GM21360 (cell line): ENCODE results near the gene ETFA.
A peak's percentile ranks its signal among the peaks of the same experiment; 100 is the strongest.

ENCODE experiments used
- ATAC-seq: cut with Tn5 transposase; IDR thresholded peaks from one replicate; pipeline ENCODE4 v1.9.1; 2021; ENCODE audit warnings: mild to moderate bottlenecking, moderate library complexity; ENCODE audit not compliant: unreplicated experiment

The ETFA gene

DNA sequence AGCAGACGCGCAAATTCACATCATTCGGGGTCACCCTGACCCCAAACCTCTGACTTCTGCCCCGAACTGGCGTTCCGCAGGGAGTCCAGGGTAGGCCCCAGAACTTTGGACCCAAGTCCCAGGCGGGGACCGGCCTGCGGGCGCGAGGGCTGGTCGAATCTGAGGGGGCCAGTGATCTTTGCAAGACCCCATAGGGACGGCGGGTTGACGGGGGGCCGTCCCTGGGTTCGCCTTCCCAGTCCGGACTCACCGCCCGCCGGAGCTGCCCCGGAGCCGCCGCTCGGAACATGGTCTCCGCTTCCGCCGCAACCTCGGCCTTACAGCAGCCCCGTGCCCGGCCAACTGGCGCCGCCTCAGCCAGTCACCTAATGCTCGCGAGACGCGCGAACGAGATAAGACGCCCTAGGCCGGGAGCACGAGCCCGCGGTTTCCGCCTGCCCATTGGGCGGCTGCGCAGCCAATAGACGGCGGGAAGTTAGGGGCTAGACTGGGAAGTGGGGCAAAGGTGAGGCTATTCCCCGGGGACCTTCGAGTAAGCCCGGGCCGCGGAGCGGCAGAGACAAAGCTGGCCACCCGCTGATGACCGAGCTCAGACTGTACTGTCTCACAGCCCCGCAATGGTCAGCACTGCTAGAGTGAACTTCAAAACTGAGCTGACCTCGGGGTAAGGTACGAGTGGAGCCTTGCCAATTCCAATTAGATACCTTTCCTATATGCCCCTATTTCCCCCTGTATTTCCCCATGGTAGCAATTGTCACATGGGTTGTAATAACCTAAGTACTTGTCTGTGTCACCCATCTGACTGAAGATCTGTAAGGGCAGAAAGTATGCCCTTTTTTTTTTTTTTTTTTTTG lies at the start of gene ETFA:
TSS of gene ETFA (minus strand) at position 370 of the 854 bp plus-strand sequence. CDS start at position 289, 81 bp downstream.
- ATAC-seq: peak; percentile 98

DNA sequence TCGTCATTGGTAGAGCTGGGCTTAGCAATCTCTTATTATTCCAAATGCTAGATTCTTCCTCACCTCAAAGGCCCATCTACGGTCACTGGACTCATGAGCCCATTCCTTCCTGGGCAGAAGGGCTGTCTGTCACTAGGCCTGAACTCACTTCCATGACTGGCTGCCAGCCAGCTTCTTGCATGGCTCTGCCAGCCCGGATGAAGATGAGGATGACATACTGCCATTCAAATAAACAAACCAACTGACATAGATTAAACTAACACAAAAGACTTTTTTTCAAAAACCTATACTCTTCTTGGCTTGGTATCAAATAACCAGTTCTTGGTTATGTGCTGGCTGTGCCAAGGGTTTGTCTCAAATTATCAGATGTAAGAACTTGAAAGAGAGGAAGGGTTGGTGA lies 49.1 kb upstream of the ETFA start:
- ATAC-seq: no peak

DNA sequence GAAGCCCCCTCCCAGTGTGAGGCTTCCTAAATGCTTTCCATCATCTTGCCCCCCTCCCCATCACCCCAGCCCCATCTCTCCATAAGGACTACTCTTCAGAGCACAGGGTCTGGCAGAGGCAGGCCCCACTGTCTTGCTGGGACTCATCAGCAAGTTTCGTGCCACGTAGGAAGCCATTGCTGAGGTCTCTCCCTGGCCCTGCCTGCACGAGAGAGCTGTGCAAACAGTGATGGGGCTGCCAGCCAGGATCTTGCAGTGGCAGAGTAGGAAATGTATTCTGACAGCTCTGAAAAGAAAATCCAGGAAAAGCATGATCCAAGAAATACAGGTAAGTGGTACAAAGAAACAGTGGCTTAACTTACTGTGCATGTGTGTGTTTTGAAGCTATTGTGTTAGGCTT lies 47.9 kb upstream of the ETFA start:
- no peak for ATAC-seq

DNA sequence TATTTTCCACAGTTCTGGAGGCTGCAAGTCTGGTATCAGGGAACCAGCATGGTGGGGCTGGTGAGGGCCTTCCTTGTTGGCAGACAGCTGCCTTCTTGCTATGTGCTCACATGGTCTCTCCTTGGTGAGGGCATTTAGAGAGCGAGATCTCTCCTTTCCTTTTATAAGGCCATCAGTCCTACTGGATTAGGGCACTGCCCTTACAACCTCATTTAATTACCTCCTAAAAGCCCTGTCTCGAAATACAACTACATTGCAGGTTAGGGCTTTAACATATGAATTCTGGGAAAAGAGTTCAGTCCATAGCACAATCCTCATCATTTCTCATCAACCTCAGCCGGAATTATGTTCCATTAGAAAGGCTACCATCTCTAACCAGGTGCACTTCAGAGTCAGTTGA lies 47.2 kb upstream of the ETFA start:
- ATAC-seq: no peak

DNA sequence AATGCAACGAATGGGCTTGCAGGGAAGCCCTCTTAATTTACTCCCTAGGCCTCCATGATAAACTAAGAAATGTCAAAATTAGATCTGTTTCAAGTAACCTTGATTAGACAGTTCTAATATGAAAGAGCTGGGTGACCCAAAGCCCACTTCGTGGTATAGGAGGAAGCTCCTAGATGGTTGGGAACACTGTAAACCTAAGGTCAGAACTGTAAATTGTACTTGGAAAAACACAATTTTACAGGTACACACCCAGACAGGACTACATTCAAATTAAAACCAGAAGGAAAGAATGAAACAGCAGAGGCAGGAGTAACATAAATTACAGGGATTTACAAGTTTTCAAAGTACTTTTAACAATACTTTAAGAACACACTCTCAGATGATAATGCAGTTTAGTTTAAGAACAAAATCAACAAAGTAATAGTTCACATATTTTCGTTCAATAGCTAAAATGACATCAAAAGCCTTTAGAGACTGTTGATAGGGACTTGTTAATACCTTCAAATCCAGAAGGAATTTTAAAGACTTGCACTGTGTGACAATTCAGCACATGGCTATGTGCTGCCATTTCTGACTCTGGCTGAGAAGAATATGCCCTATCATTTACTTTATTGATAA lies 43.7 kb upstream of the ETFA start:
- ATAC-seq: no peak

DNA sequence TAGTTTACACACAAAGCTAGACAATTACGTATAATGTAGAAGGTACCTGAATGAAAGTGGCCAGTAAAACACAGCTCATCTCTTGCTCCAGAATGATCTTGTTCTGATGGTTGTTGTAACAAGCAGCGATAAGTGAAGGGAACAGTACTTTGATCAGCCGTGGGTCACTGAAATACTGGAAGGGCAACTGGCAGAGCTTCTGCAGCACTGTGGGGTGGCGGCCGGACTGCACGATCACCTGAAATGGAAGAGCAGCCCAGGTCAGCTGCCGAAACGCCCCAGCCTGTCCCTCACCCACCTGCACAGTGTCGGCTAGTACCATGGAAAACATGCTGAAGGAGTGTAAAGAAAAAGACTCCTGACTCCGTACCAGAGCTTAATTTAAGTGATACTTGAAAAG lies 42.6 kb upstream of the ETFA start:
- no peak for ATAC-seq

DNA sequence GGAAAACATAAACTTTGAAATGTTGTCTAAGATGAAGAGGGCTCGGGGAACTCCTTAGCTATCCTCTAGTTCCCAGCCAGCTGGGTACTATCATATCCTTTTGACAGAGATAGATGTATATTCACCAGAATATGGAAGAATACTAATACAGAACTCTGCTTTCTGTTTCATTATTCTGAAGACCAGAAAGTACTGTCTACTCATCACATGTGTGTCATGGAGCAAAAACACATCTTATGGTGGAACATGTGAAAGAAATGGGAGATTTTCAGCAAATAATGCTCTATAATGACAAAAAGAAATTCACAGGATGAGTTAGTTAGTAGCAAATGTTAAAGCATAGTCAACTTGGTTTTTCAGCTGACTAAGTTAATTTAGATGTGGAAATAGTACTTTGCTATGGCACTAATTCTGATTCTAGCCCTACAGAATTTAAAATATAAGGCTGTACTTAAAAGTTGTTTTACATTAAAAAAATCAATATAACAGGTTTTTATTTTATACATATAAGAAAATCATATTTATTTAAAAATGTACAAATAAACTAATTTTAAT lies 41.8 kb upstream of the ETFA start:
- no peak for ATAC-seq

DNA sequence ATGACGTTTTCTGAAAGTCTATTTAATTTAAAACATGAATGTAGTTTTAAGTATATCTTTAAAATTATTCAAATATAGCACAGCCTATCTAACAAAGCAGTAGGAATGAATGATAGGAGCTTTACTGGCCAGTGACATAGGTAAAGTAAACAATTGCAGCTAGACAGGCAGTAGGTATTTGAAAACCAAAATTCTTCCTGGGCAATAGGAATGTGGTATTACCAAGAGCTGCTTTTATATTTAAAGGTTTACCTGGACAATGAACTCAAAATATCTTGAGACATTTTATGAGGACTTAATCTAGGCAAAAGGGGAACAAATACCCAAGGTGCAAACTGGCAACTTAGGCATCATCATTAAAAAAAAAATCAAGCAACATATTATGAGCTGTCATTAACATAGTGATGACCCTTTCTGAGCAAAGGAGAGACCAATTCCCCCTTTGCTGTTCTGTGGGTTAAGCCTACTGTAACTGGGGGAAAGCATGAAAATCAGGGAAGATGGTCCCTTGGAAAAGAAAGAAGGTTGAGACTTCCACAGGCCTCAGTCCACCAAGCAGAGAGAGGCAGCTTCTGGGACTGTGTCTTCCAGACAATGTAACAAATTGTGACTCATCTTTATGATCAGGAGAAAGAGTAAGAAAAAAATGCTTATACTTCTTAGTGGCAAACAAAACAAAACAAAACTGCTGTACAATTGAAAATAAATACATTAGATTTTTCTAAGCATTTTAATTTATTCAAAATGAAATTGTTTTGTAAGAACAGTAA lies 38.2 kb upstream of the ETFA start:
- ATAC-seq: no peak

DNA sequence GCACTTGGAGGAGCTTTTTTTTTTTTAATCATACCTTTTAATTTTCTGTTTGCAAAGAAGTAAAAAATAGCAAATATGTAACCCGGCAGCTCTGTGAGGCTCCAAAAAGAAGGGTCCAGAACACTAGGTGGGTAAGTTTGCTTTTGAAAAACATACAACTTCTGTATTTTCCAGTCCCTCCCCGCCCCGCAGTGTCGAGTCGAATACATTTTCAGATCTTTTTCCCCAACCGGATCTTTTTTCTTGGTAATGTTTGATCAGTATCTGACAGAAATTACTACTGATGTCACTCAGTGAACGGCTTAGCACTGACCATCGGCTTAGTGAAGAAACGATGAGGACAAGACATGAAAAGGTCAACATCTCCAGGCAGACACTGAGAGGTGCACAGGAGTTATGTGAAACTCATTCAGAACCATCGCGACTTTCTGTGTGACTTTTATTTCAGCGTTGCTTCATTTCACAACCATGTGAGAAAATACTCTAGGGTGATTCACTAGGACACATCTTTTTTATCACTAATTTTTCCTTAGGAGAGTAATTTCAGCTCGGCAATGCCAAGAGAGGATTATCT lies 36.3 kb upstream of the ETFA start:
- ATAC-seq: no peak

DNA sequence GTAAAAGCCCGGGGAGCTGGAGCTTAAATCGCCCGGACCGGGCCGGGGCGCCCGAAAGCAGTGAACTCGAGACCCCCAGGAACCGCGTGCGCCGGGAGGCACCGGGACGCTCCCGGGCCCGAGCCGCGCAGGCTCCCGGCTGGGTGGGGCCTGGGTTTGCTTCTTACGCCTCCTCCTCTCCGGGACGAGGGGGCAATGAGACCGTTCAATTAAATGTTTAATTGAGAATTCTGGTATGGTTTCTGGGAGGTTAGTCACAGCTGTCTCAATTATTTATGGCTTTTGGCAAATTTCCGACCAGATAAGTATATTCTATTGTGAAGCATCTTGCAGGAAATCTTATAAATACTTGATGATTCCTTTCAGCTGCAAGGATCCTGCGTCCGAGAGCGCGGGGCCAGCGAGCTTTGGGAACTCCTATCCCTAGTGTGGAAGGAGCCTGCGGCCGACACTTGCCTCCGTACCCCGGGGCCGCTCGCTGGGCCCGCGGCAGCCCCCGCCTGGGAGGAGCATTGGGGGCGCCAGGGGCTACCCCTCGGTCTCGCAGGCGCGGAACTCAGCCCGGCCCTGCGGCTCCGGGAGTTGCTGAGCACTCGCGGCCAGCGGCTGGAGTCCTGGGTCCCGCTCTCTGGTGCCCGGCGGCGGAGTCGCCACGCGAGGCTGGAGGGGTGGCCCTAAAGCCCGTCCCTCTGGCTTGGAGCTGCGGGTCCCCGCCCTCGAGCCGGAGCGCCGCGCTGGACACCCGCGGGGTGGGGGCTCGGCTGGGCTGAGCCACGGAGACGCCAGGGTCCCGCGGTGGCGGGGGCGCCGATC lies 35.6 kb upstream of the ETFA start:
- no peak for ATAC-seq

DNA sequence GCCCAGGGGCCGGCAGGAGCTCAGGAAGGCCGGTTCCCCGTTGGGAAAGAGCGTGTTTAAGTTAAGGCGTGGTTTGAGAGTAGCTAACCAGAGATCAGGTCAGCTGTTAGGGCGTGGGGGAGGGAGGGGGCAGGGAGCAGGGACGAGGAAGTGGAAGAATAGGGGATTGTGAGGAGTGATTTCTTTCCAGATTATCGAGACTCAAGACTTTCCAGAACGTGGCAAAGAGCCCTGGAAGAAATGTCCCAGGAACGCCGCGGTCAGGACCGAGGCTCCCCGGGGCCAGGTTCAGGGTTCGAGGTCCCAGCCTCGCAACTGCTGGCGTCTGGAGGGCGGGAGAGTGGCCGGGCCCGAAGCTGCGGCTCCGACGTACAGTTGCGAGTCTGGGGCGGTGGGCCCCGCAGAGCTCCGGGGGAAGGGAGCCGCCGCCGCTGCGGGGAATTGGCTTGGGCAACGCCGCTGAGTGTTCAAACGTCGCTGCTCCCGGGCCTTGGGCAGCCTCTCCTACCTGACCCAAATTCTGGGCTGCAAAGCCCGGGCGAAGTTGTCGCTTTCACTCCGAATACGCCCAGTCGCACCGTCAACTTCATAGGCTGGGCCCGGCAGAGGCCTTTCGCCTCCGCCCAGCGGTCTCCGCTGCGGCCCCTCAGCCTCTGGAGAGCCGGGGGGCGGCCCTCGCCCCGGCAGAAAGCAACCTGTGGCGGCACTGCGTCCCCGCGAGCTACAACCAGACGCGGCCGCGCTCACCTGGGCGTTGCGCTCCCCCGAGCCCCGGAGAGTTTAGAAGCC lies 34.8 kb upstream of the ETFA start:
- ATAC-seq: no peak

DNA sequence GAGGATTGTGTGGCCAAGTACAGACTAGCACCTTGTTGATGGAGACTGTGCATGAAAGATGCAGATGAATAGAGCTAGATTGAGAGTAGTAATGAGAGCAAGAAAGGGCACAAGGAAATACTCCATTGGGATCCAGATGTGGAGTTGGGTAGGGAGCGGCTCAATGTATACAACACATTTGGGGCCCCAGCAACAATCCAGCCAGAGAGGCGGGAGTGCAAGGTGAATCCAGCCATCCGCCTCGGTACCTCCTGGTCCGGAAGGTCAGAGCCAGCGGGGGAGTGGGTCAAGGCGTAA lies 34.3 kb upstream of the ETFA start:
- ATAC-seq: no peak

DNA sequence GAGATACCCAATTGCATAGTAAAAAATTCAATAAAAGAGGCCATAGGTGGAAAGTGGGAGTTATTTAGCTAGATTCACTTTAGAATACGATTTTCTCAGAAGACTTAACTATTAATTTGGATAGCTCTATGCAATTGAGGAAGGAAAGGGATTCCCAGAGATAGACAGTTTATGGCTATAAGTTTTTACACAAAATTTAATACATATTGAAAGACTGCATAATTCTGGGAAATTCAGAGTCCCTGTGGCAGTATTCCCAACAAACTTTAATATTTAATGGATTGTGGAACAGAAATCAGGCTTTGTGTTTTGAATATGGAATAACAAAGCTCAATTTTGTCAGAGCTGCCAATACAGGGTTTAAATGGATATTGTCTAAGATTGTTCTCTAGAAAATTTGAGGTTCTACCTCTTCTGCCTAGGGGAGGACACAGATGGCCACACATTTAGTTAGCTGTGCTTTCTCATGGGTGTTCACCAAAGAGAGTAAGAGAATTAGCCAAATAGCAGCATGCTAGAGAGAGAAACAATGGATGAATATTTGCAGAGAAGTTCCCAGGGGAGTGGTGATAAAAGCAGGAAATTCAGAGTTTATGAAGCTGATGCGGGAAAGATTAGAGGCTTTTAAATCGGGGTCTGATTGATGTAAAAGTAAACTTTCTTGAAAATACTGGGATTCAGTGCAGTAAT lies 33.8 kb upstream of the ETFA start:
- ATAC-seq: no peak

DNA sequence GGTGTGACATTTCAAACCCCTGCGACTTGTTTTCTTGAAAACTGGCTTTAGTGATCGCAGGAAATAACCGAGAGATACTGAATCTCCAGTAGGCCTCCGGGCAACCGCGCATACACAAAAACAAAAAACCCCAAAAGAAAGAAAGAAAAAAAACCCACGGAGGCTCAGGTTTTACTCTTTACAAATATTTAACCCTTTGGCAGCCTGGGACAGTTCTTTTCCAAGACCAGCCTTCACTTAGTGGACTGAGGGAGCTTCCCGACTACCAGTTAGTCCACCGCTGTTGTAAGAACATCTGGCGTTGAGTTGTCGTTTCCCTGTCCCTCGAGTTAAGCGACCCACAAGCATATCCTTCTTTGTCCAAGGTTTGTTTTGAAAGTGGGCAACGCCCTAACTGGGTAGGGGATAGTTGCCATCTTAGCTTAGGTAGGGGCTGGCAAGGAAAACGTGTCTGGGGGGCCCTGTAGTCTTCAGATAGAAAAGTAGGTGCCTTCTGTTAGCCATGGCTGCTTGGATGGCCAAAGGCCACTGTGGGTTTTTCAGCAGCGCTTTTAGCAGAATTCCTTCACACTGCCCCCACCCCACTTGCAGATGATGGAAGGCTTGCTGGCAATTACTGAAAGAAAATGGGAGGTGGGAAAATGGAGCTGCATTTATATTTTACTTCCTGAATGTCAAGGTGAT lies 32.2 kb upstream of the ETFA start:
- no peak for ATAC-seq

DNA sequence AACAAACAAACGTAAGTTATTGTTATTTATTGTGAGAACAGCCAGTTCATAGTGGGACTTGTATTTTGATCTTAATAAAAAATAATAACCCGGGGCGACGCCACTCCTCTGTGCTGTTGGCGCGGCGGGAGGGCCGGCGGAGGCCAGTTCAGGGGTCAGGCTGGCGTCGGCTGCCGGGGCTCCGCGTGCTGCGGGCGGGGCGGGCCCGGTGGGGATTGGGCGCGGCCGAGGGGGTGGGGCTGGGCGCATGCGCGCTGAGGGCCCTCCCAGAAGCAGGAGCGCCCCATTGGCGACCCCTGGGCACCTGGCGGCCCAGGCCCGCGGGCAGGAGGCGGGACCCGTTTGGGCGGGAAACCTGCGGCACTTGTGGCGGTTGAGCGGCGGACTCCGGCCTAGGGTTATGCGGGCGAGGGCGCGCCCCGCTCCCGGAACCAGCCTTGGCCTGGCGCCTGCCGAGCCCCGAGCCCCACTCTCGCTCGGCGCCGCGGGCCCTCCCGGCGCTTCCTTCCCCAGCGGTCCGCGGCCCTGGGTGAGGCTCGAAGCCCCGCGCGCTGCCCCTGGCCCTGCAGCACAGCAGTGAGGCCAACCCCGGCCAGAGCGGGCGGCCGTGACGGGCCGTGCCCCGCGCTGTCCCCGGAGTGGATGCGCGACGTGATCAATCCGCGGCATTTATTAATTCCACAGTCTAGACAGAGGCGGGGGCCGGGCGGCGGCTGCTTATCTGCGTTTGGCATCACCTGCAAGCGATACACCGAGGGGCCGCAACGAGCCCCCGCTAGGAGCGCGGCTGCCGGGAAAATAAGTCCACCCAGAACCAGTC lies 31.3 kb upstream of the ETFA start:
- no peak for ATAC-seq

DNA sequence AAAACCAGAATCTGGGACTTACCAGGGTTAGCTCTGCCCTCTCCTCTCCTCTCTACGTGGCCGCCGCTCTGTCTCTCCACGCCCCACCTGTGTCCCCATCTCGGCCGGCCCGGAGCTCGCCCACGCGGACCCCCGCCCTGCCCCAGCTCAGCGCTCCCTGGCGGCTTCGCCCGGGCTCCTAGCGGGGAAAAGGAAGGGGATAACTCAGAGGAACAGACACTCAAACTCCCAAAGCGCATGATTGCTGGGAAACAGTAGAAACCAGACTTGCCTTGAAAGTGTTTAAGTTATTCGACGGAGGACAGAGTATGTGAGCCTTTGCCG lies 30.8 kb upstream of the ETFA start:
- ATAC-seq: no peak

DNA sequence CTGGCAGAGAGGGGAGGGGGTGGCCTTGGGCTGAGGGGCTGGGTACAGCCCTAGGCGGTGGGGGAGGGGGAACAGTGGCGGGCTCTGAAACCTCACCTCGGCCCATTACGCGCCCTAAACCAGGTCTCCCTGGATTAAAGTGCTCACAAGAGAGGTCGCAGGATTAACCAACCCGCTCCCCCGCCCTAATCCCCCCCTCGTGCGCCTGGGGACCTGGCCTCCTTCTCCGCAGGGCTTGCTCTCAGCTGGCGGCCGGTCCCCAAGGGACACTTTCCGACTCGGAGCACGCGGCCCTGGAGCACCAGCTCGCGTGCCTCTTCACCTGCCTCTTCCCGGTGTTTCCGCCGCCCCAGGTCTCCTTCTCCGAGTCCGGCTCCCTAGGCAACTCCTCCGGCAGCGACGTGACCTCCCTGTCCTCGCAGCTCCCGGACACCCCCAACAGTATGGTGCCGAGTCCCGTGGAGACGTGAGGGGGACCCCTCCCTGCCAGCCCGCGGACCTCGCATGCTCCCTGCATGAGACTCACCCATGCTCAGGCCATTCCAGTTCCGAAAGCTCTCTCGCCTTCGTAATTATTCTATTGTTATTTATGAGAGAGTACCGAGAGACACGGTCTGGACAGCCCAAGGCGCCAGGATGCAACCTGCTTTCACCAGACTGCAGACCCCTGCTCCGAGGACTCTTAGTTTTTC lies 30.2 kb upstream of the ETFA start:
- ATAC-seq: no peak
